H1 (cell line): ENCODE data around the gene MSI2. TPM values are rescaled to one million over a fixed set of nuclear protein-coding genes. Genes with fewer than 3 reads are reported as not detected.

Experiments
- CTCF ChIA-PET: fragments of 300-600 bp; sonication (Branson Sonifier 250); formaldehyde crosslinking; loops from one replicate; lab custom pipeline; 2021; ENCODE audit not compliant: partially characterized antibody; lab: Charles Lee
- POLR2A ChIA-PET: fragments of 300-600 bp; sonication (Branson Sonifier 250); formaldehyde crosslinking; loops from one replicate; lab custom pipeline; 2021; ENCODE audit warnings: inconsistent platforms; ENCODE audit not compliant: partially characterized antibody; lab: Charles Lee
- DNase-seq, 2 experiments: peaks; one replicate each; pipeline versions ENCODE4 v3.0.0 to v3.0.0-alpha.2; 2010 to 2022; ENCODE audit warnings: low spot score in 2 of 2, low read depth in 1 of 2, mixed read lengths in 1 of 2
- FAIRE-seq: peaks from 2 replicates; lab custom pipeline; 2011; peaks lifted over from hg19 to GRCh38; lab: Jason Lieb, UNC
- H2AFZ ChIP-seq: 2 replicates; pipeline ENCODE4 v1.8.1; 2012; ENCODE audit warnings: low read length, inconsistent platforms
- H2AK5ac ChIP-seq: 2 replicates; pipeline ENCODE4 v1.6.1; 2013; ENCODE audit warnings: low read depth, low read length
- H2BK120ac ChIP-seq: replicated peaks from 2 replicates; pipeline ENCODE3; 2013; ENCODE audit warnings: low read depth, low read length, inconsistent platforms
- H2BK12ac ChIP-seq: 2 replicates; pipeline ENCODE4 v1.6.1; 2013; ENCODE audit warnings: low read depth, low read length
- H2BK15ac ChIP-seq: 2 replicates; pipeline ENCODE4 v1.6.1; 2013; ENCODE audit warnings: low read length
- H2BK20ac ChIP-seq: 2 replicates; pipeline ENCODE4 v1.6.1; 2013; ENCODE audit warnings: low read length
- H2BK5ac ChIP-seq: 2 replicates; pipeline ENCODE4 v1.6.1; 2013; ENCODE audit warnings: low read depth, low read length
- H3K14ac ChIP-seq: 2 replicates; pipeline ENCODE4 v1.6.1; 2013; ENCODE audit warnings: inconsistent platforms; ENCODE audit not compliant: insufficient read length
- H3K18ac ChIP-seq: 2 replicates; pipeline ENCODE4 v1.6.1; 2013; ENCODE audit warnings: low read length; ENCODE audit errors: extremely low read depth
- H3K23ac ChIP-seq: 2 replicates; pipeline ENCODE4 v1.6.1; 2013; ENCODE audit warnings: inconsistent platforms; ENCODE audit not compliant: insufficient read length
- H3K23me2 ChIP-seq: 2 replicates; pipeline ENCODE4 v1.6.1; 2013; ENCODE audit warnings: low read depth, low read length
- H3K27ac ChIP-seq: 2 replicates; pipeline ENCODE4 v1.6.1; 2011; ENCODE audit warnings: low read depth, low read length, inconsistent platforms
- H3K27me3 ChIP-seq, 4 experiments: replicated peaks in 1 of 4; 1 replicate in 1 of 4; 2 replicates in 3 of 4; pipeline versions ENCODE4 v1.6.1 to v1.8.1; 2011 to 2013; ENCODE audit warnings: low read length in 3 of 4, mild to moderate bottlenecking in 3 of 4, inconsistent platforms in 2 of 4, mixed read lengths in 2 of 4, moderate library complexity in 1 of 4; ENCODE audit not compliant: control insufficient read depth in 3 of 4, insufficient read depth in 3 of 4; ENCODE audit errors: extremely low read depth in 1 of 4
- H3K36me3 ChIP-seq, 4 experiments: 2 replicates each; pipeline versions ENCODE4 v1.6.1 to v1.8.1; 2011 to 2013; ENCODE audit warnings: mild to moderate bottlenecking in 4 of 4, low read length in 3 of 4, moderate library complexity in 2 of 4, control low read depth in 1 of 4, inconsistent platforms in 1 of 4; ENCODE audit not compliant: insufficient read depth in 4 of 4, control insufficient read depth in 2 of 4
- H3K4ac ChIP-seq: replicated peaks from 2 replicates; pipeline ENCODE3; 2013; ENCODE audit warnings: low read length, low read depth, mixed read lengths, inconsistent platforms; ENCODE audit not compliant: insufficient read length
- H3K4me1 ChIP-seq, 4 experiments: replicated peaks in 1 of 4; 1 replicate in 1 of 4; 2 replicates in 3 of 4; pipeline versions ENCODE4 v1.6.1 to v1.8.1; 2011 to 2013; ENCODE audit warnings: low read length in 3 of 4, inconsistent platforms in 2 of 4, mixed read lengths in 1 of 4; ENCODE audit not compliant: insufficient read depth in 4 of 4, control insufficient read depth in 3 of 4
- H3K4me2 ChIP-seq, 2 experiments: 2 replicates each; pipeline versions ENCODE4 v1.6.1 to v1.8.1; 2011 to 2013; ENCODE audit warnings: low read depth in 2 of 2, low read length in 2 of 2, control low read depth in 1 of 2, inconsistent platforms in 1 of 2, mild to moderate bottlenecking in 1 of 2; ENCODE audit not compliant: insufficient read depth in 1 of 2
- H3K4me3 ChIP-seq, 4 experiments: fragments of 200-600, 300-600 bp in 1 of 4; sonication (generic), shearing (Covaris generic), sonication (Bioruptor Twin) in 1 of 4; 2 replicates each; pipeline versions ENCODE4 v1.5.1 to v1.8.1; 2011 to 2016; ENCODE audit warnings: low read length in 4 of 4, low read depth in 3 of 4, control low read depth in 2 of 4, inconsistent platforms in 2 of 4, mild to moderate bottlenecking in 2 of 4, mixed read lengths in 1 of 4, moderate library complexity in 1 of 4; ENCODE audit not compliant: insufficient read depth in 2 of 4; ENCODE audit errors: extremely low read depth in 1 of 4
- H3K56ac ChIP-seq: replicated peaks from 2 replicates; pipeline ENCODE3; 2013; ENCODE audit warnings: low read depth, mild to moderate bottlenecking, mixed read lengths, low read length, inconsistent platforms; ENCODE audit not compliant: insufficient read length
- H3K79me1 ChIP-seq: 2 replicates; pipeline ENCODE4 v1.6.1; 2013; ENCODE audit warnings: low read depth, low read length, control low read depth
- H3K79me2 ChIP-seq, 2 experiments: 2 replicates each; pipeline versions ENCODE4 v1.6.1 to v1.8.1; 2012 to 2013; ENCODE audit warnings: low read length in 2 of 2, mild to moderate bottlenecking in 2 of 2, inconsistent platforms in 1 of 2; ENCODE audit not compliant: insufficient read depth in 2 of 2, control insufficient read depth in 1 of 2
- H3K9ac ChIP-seq, 4 experiments: replicated peaks in 1 of 4; 1 replicate in 1 of 4; 2 replicates in 3 of 4; pipeline versions ENCODE4 v1.6.1 to v1.8.1; 2011 to 2013; ENCODE audit warnings: low read depth in 3 of 4, low read length in 3 of 4, control low read depth in 2 of 4, mild to moderate bottlenecking in 2 of 4, moderate library complexity in 2 of 4, inconsistent platforms in 1 of 4; ENCODE audit errors: extremely low read depth in 1 of 4
- H3K9me3 ChIP-seq, 2 experiments: 2 replicates each; pipeline versions ENCODE4 v1.6.1 to v1.8.1; 2012 to 2013; ENCODE audit warnings: mild to moderate bottlenecking in 2 of 2, moderate library complexity in 2 of 2, control low read depth in 1 of 2, inconsistent platforms in 1 of 2, low read depth in 1 of 2, low read length in 1 of 2, mixed read lengths in 1 of 2; ENCODE audit not compliant: insufficient read depth in 2 of 2
- H4K20me1 ChIP-seq, 2 experiments: replicated peaks in 1 of 2; 2 replicates each; pipeline versions ENCODE3 to v1.8.1; 2011 to 2013; ENCODE audit warnings: inconsistent platforms in 2 of 2, low read length in 2 of 2, mild to moderate bottlenecking in 1 of 2; ENCODE audit not compliant: insufficient read depth in 2 of 2, control insufficient read depth in 1 of 2
- H4K5ac ChIP-seq: 2 replicates; pipeline ENCODE4 v1.6.1; 2013; ENCODE audit warnings: low read length, low read depth, mixed read lengths, inconsistent platforms; ENCODE audit not compliant: insufficient read length
- H4K8ac ChIP-seq: 2 replicates; pipeline ENCODE4 v1.8.0; 2013; ENCODE audit warnings: mild to moderate bottlenecking, moderate library complexity, low read length, inconsistent platforms; ENCODE audit not compliant: insufficient read depth; ENCODE audit errors: extremely low read depth
- H4K91ac ChIP-seq: replicated peaks from 2 replicates; pipeline ENCODE3; 2013; ENCODE audit warnings: low read length, mixed read lengths, inconsistent platforms; ENCODE audit not compliant: insufficient read length
- ATF3 ChIP-seq: IDR thresholded peaks from 2 replicates; pipeline ENCODE4 v1.6.1; 2011; ENCODE audit warnings: low read depth, mild to moderate bottlenecking, low read length; ENCODE audit not compliant: insufficient read depth
- CHD1 ChIP-seq: IDR thresholded peaks from 2 replicates; pipeline ENCODE4 v1.6.1; 2012; ENCODE audit warnings: low read depth, low read length, improper control_type of control experiment
- JUND ChIP-seq: IDR thresholded peaks from 2 replicates; pipeline ENCODE4 v1.6.1; 2011; ENCODE audit warnings: mild to moderate bottlenecking, improper control_type of control experiment, low read length
- SIN3A ChIP-seq, 2 experiments: IDR thresholded peaks in 1 of 2; conservative IDR thresholded peaks in 1 of 2; 2 replicates each; pipeline ENCODE4 v1.6.1; 2011 to 2012; ENCODE audit warnings: low read length in 2 of 2, improper control_type of control experiment in 1 of 2, low read depth in 1 of 2, mild to moderate bottlenecking in 1 of 2
- SRF ChIP-seq: IDR thresholded peaks from 2 replicates; pipeline ENCODE4 v1.6.1; 2011; ENCODE audit warnings: mild to moderate bottlenecking, low read depth, low read length, moderate library complexity
- TCF12 ChIP-seq: IDR thresholded peaks from 2 replicates; pipeline ENCODE4 v1.6.1; 2011; ENCODE audit warnings: low read depth, mild to moderate bottlenecking, low read length
- YY1 ChIP-seq: IDR thresholded peaks from 2 replicates; pipeline ENCODE4 v1.6.1; 2011; ENCODE audit warnings: low read depth, mild to moderate bottlenecking, low read length
- WGBS, 2 experiments: shearing (Covaris generic) in 1 of 2; methylation state at CpG; one replicate each; pipeline versions ENCODE4 v1.1.6 to v1.1.7; 2013 to 2015; ENCODE audit warnings: low lambda C conversion rate in 2 of 2, mixed read lengths in 2 of 2, inconsistent platforms in 1 of 2, low coverage in 1 of 2, missing lambda C conversion rate in 1 of 2; ENCODE audit not compliant: insufficient replicate concordance in 2 of 2, insufficient coverage in 1 of 2, insufficient read length in 1 of 2; ENCODE audit errors: extremely low coverage in 1 of 2, missing lambda C conversion rate in 1 of 2; 5-methylcytosine and 5-hydroxymethylcytosine counted together
- polyA plus RNA-seq, 7 experiments: library from polyadenylated mRNA; depleted of rRNA in 3 of 7; stranded (reverse) in 5 of 7; unstranded in 2 of 7; fragments of >200 nt in 5 of 7; fragments of 200-250 nt in 2 of 7; gene quantifications; 1 replicate in 5 of 7; 2 replicates in 1 of 7; 4 replicates in 1 of 7; pipeline versions ENCODE4 v1.2.1 to v1.2.3, GENCODE V29; 2011 to 2013; ENCODE audit warnings: missing spikeins in 2 of 7, mixed read lengths in 2 of 7
- total RNA-seq: library from RNA; stranded (reverse); fragmentation: NEBNext Ultra II Directional; extraction: Animal tissue kit (Norgen Biotek cat#: 25700); gene quantifications from 2 replicates; pipeline ENCODE4 v1.2.1, GENCODE V29; 2021
- TF ChIP-seq, protein P1 (sequence below): IDR thresholded peaks from 2 replicates; pipeline ENCODE4 v1.6.1; 2012; ENCODE audit warnings: low read length, inconsistent platforms

The MSI2 gene
- total and polyA plus RNA-seq, 2 of the 8 experiments (the other 6 are each of a cell fraction or from before 2014, with no cell fraction given) = 36.7 to 80.6 TPM

DNA sequence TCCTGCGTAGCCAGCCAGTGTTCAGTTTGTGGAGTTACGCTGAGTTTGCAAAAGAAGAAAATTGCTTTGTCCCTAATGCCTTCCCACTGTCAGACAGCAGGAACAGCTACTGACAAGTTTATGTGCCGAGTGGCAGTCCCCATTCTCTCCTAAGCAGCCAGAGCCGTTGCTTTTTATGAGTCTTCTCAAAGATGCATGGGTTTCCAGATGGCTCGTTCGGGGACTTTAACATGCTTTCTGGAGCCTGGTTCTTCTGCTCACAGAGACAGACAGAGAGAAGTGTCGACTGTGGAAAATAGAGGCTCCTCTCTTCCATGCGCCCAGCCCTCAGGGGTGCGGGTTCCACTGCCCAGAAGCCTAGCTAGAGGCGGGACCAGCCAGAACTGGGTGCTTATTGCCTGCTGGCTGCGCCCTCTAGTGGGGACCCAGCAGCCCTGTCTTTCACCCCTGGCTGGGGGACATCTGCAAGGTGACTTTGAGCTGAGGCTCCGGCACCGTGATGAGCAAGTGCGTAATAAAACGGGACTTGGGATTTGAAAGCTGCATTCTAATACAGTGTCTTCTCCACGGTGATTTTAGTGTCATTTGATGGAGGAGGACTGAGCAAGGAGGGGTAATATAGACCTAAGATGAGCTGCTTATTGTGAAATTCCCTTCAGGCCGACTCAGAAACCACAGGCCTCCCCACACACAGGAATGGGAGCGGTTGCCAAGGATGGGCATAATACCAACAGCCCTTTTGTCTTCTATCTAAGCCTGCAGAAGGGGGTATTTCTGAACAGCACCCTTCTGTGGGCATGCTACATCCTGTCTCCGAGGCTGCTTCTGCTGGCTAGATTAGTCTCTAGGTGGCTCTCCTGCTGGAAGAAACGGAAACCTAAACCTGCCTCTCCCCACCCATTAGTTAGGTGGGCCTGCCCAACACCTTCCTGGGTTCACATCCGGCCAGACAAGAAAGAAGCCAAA, 415.6 kb downstream of the MSI2 start:
- Histone ChIP-seq H3K27ac (no peak overlapping the region), H3K4me2 (no peak overlapping the region), H3K9ac (no peak overlapping the region), H3K4me1 (no peaks in the 10 kb centered on the region; a peak in 1 of 7 replicates), H3K4me3 (no peak overlapping the region), H3K18ac (no peak overlapping the region), H4K91ac (no peak overlapping the region), H2BK12ac (no peak overlapping the region), H2BK15ac (no peak overlapping the region), H3K79me2 (no peaks in the 10 kb centered on the region), H2AFZ (no peak overlapping the region), H3K36me3 (peaks cover 0 to 3% (median 1%) of the 10 kb centered on the region in 4 experiments; a peak in 1 of 8 replicates), H2BK120ac (no peak overlapping the region), H3K14ac (no peak overlapping the region), H3K27me3 (no peaks in the 10 kb centered on the region), H3K9me3 (no peaks in the 10 kb centered on the region), H2AK5ac (no peak overlapping the region), H2BK20ac (no peak overlapping the region), H3K23me2 (no peaks in the 10 kb centered on the region), H3K56ac (no peak overlapping the region), H2BK5ac (no peak overlapping the region), H3K79me1 (no peaks in the 10 kb centered on the region), H3K4ac (no peak overlapping the region), H4K8ac (no peak overlapping the region), H4K20me1 (peaks cover 0 to 2% of the 10 kb centered on the region in 2 experiments), H4K5ac (no peak overlapping the region), H3K23ac (no peak overlapping the region)
- POLR2A ChIA-PET = interaction anchor here (0.7 to 1.6 kb wide), 2 partner anchors 13 to 75 kb away, joined by 3 to 4 read pairs; no protein-coding TSS in a partner anchor
- CTCF ChIA-PET = interaction anchor here (0.6 to 3.9 kb wide), 59 partner anchors 10 to 553 kb away, joined by 3 to 100 read pairs (median 4); no protein-coding TSS in a partner anchor
- FAIRE-seq = no peak
- 55% methylated on average over 20 of the region's 21 CpGs; no CpG with 5 or more reads in 1 of the 2 experiments for WGBS, 2 experiments
- DNase-seq = peak; percentile 81 to 88
- TF ChIP-seq SIN3A (conservative IDR thresholded peaks at IDR 0.05 in 1 of 2, IDR thresholded peaks at IDR 0.05 in 1 of 2; ENCODE audit: low read depth in 1 of 2, low read length in 2 of 2) = 0 out of 4 replicates have a peak, but pooled peaks of 1 of the 2 experiments have one; percentile 48
- TF ChIP-seq JUND = peak; percentile 15; the same call in 1 of the 2 replicates
- TF ChIP-seq, protein P1, sequence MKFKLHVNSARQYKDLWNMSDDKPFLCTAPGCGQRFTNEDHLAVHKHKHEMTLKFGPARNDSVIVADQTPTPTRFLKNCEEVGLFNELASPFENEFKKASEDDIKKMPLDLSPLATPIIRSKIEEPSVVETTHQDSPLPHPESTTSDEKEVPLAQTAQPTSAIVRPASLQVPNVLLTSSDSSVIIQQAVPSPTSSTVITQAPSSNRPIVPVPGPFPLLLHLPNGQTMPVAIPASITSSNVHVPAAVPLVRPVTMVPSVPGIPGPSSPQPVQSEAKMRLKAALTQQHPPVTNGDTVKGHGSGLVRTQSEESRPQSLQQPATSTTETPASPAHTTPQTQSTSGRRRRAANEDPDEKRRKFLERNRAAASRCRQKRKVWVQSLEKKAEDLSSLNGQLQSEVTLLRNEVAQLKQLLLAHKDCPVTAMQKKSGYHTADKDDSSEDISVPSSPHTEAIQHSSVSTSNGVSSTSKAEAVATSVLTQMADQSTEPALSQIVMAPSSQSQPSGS = no peak
- TF ChIP-seq SRF = no peak
- no peak for TF ChIP-seq ATF3
- TF ChIP-seq CHD1 = no peak
- 0 out of 2 replicates have a peak, but pooled peaks have one; percentile 40 for TF ChIP-seq TCF12
- peak; percentile 69; the same call in 1 of the 2 replicates for TF ChIP-seq YY1
